ENCODE data around the gene TXNRD3. TPM values are rescaled to one million over a fixed set of nuclear protein-coding genes. Genes with fewer than 3 reads are reported as not detected.

The TXNRD3 gene
- polyA plus RNA-seq, 1 of the 3 experiments (the other 2 are of a cell fraction): 4.7 TPM

DNA sequence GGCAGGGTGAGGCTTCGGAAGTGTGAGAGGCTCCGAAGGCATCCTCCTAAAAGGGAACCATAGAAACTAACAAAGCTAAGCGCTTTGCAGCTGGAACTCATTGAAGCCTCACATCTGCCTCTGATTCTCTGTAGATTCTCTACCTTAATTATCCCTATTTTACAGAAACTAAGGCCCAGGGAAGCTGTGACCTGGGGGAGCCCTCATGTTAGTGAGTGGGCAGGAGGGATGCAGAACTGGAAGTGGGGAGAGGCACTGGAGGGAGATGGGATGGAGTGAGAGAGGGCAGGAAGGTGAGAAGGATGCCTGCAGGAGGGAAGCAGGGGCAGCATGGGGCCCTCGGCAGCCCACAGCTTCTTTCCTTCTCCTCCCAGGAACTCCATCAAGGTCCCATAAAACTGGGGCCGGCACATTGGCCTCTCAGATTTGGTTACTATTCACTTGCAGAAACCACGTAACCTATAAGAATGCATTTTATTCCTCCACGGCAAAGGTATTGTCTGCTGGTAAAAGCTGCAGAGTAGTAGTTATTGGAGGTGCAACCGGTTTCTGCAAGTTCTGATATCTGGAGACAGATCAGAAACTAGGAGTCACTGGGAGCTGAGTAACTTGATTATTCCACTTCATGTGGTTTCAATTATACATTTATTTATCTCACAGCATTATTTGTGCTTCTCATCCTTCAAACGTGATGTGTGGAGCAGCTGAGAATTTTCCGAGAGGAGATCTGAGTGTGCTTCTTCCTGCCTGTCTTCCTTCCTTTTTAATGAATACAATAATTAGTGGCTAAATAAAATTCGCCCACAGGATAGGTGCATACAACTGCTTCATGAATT is 25.1 kb upstream of the TXNRD3 start:
- H3K79me2 ChIP-seq (ENCODE audit: insufficient read depth): no peaks in the 10 kb centered on the region
- H4K20me1 ChIP-seq (ENCODE audit: insufficient read depth): no peaks in the 10 kb centered on the region
- no peak overlapping the region for H3K9ac ChIP-seq
- H3K4me1 ChIP-seq (ENCODE audit: control insufficient read depth in 1 of 2, insufficient read depth in 2 of 2, low read depth in 1 of 2, low read length in 1 of 2): peaks cover 15 to 59% of the 10 kb centered on the region in 2 experiments; a peak in 3 of 4 replicates
- no peaks in the 10 kb centered on the region for H3K36me3 ChIP-seq (replicated peaks in 1 of 2; ENCODE audit: control insufficient read depth in 1 of 2, insufficient read depth in 2 of 2, low read length in 1 of 2)
- TF ChIP-seq TAF1 (IDR thresholded peaks at IDR 0.05; ENCODE audit: borderline replicate concordance, low read depth, low read length) (no peak), EP300 (IDR thresholded peaks at IDR 0.05; ENCODE audit: borderline replicate concordance in 1 of 2, low read depth in 1 of 2, low read length in 1 of 2) (peak; percentile 12 to 83; a peak in 3 of 4 replicates), PBX3 (IDR thresholded peaks at IDR 0.05) (peak; percentile 44), ZBTB33 (IDR thresholded peaks at IDR 0.05; ENCODE audit: borderline replicate concordance, low read depth) (no peak), MAX (IDR thresholded peaks at IDR 0.05; ENCODE audit: low read depth) (no peak), EZH2phosphoT487 (IDR thresholded peaks at IDR 0.05; ENCODE audit: borderline replicate concordance, low read depth) (no peak), FOSL2 (IDR thresholded peaks at IDR 0.05; ENCODE audit: borderline replicate concordance, low read depth) (0 out of 2 replicates have a peak, but pooled peaks have one; percentile 12), FOXJ3 (CRISPR knock-in tag; IDR thresholded peaks at IDR 0.05) (peak; percentile 71; the same call in 1 of the 2 replicates), GATA2 (CRISPR knock-in tag; IDR thresholded peaks at IDR 0.05) (peak; percentile 90), RXRA (IDR thresholded peaks at IDR 0.05; ENCODE audit: borderline replicate concordance, low read depth) (no peak), CHD2 (IDR thresholded peaks at IDR 0.05; ENCODE audit: low read length, partially characterized antibody) (peak; percentile 59), FOXM1 (IDR thresholded peaks at IDR 0.05; ENCODE audit: low read depth) (no peak), RFX5 (IDR thresholded peaks at IDR 0.05; ENCODE audit: low read length) (no peak), MXI1 (IDR thresholded peaks at IDR 0.05; ENCODE audit: low read depth, low read length) (peak; percentile 49; the same call in 1 of the 2 replicates), POLR2AphosphoS5 (IDR thresholded peaks at IDR 0.05; ENCODE audit: low read depth, low read length) (peak; percentile 18; the same call in 1 of the 2 replicates), TCF12 (IDR thresholded peaks at IDR 0.05) (peak; percentile 88), RCOR1 (IDR thresholded peaks at IDR 0.05; ENCODE audit: low read length) (peak; percentile 72)
- TF ChIP-seq, protein P1, sequence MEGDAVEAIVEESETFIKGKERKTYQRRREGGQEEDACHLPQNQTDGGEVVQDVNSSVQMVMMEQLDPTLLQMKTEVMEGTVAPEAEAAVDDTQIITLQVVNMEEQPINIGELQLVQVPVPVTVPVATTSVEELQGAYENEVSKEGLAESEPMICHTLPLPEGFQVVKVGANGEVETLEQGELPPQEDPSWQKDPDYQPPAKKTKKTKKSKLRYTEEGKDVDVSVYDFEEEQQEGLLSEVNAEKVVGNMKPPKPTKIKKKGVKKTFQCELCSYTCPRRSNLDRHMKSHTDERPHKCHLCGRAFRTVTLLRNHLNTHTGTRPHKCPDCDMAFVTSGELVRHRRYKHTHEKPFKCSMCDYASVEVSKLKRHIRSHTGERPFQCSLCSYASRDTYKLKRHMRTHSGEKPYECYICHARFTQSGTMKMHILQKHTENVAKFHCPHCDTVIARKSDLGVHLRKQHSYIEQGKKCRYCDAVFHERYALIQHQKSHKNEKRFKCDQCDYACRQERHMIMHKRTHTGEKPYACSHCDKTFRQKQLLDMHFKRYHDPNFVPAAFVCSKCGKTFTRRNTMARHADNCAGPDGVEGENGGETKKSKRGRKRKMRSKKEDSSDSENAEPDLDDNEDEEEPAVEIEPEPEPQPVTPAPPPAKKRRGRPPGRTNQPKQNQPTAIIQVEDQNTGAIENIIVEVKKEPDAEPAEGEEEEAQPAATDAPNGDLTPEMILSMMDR (IDR thresholded peaks at IDR 0.05): no peak
- no peak overlapping the region for H3K4me3 ChIP-seq (ENCODE audit: low read depth in 2 of 2, low read length in 1 of 2)
- no peaks in the 10 kb centered on the region for H3K9me3 ChIP-seq
- no peaks in the 10 kb centered on the region for H3K9me2 ChIP-seq
- H3K4me2 ChIP-seq: peak overlapping the region; percentile 43
- ChIA-PET POLR2A (interaction anchor here (0.7 to 1.5 kb wide), 7 partner anchors 9 to 776 kb away, joined by 3 to 7 read pairs (median 4); no protein-coding TSS in a partner anchor), CTCF (interaction anchor here (0.6 to 6.9 kb wide), 81 partner anchors 9 to 871 kb away, joined by 3 to 172 read pairs (median 4); partner anchors contain the start of genes CHCHD6, CHST13, PLXNA1 and TXNRD3)
- no peak overlapping the region for H2AFZ ChIP-seq (ENCODE audit: low read depth)
- no peaks in the 10 kb centered on the region for H3K27me3 ChIP-seq (ENCODE audit: insufficient read depth)
- H3F3A ChIP-seq (replicated peaks; ENCODE audit: insufficient read depth): no peaks in the 10 kb centered on the region
- WGBS (ENCODE audit: low lambda C conversion rate): 47% methylated on average over 11 of the region's 11 CpGs
- DNase-seq: peak; percentile 76
- peak overlapping the region; percentile 42 to 91 for H3K27ac ChIP-seq (ENCODE audit: low read depth in 2 of 2, low read length in 1 of 2)
